NB4 (cell line): ENCODE data around the gene KCTD16.

ENCODE experiments used
- CTCF ChIP-seq: IDR thresholded peaks from one replicate; pipeline ENCODE4 v1.5.1; 2012; ENCODE audit warnings: low read depth, low read length
- MYC ChIP-seq: IDR thresholded peaks from 2 replicates; pipeline ENCODE4 v1.6.1; 2011; ENCODE audit warnings: low read depth, low read length
- POLR2A ChIP-seq: IDR thresholded peaks from 2 replicates; pipeline ENCODE4 v1.6.1; 2011; ENCODE audit warnings: mild to moderate bottlenecking; ENCODE audit not compliant: insufficient read length; ENCODE audit errors: extremely low read depth

DNA sequence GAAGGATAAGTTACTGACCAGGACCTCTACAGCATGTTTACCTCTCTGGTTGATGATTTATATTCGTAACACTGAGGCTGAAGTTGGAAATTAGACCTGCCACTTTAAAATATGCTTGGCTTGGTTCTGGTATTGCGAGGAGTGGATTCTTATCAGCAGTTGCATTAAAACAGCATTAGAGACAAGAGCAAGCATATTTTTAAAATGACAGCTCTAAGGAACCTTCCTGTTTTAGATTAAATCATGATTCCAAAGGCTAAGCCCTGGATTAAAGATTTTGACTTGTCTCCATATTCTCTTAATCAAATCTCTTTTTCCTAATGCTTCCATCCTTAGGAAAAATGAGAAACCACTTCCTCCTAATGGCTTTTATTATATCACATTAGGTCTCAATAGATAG, 277.8 kb downstream of the KCTD16 start:
- no peak for TF ChIP-seq CTCF
- no peak for TF ChIP-seq POLR2A
- no peak for TF ChIP-seq MYC
